Measurements from ENCODE around the gene GPC3. TPM values are rescaled to one million over a fixed set of nuclear protein-coding genes. Genes with fewer than 3 reads are reported as not detected.

GPC3 gene
- total and polyA plus RNA-seq, 4 donors = 8.3 to 270 (median 52.4) TPM

- ATAC-seq (ENCODE audit: insufficient read depth, low FRiP score) = no peak
- TF ChIP-seq, protein P1, sequence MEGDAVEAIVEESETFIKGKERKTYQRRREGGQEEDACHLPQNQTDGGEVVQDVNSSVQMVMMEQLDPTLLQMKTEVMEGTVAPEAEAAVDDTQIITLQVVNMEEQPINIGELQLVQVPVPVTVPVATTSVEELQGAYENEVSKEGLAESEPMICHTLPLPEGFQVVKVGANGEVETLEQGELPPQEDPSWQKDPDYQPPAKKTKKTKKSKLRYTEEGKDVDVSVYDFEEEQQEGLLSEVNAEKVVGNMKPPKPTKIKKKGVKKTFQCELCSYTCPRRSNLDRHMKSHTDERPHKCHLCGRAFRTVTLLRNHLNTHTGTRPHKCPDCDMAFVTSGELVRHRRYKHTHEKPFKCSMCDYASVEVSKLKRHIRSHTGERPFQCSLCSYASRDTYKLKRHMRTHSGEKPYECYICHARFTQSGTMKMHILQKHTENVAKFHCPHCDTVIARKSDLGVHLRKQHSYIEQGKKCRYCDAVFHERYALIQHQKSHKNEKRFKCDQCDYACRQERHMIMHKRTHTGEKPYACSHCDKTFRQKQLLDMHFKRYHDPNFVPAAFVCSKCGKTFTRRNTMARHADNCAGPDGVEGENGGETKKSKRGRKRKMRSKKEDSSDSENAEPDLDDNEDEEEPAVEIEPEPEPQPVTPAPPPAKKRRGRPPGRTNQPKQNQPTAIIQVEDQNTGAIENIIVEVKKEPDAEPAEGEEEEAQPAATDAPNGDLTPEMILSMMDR (IDR thresholded peaks at IDR 0.05; ENCODE audit: control extremely low read depth, extremely low read depth) = no peak
- no peaks in the 10 kb centered on the region for H3K36me3 ChIP-seq (ENCODE audit: control insufficient read depth in 4 of 4, insufficient read depth in 4 of 4, low read length in 4 of 4)
- H3K27me3 ChIP-seq (ENCODE audit: control insufficient read depth in 3 of 3, insufficient read depth in 3 of 3, low read length in 2 of 3) = peaks cover 3 to 20% (median 5%) of the 10 kb centered on the region in 3 donors
- peaks cover 0 to 3% (median 0%) of the 10 kb centered on the region in 5 donors for H3K4me1 ChIP-seq (ENCODE audit: control insufficient read depth in 5 of 5, insufficient read depth in 5 of 5, low read length in 5 of 5)
- no peak overlapping the region for H3K9ac ChIP-seq (ENCODE audit: insufficient read depth in 1 of 2, low read length in 2 of 2)
- 62 to 100% methylated on average over 1 of the region's 1 CpG for WGBS, 2 donors
- no peak overlapping the region for H3K4me3 ChIP-seq
- DNase-seq = no peak
- no peak overlapping the region for H3K27ac ChIP-seq (ENCODE audit: low read depth in 1 of 2, low read length in 1 of 2)
- H3K9me3 ChIP-seq (ENCODE audit: control insufficient read depth in 4 of 4, insufficient read depth in 3 of 4, low read length in 3 of 4) = no peaks in the 10 kb centered on the region
Observed at GRCh38 chrX:133989993-133990392, 4.6 kb upstream of the GPC3 start.

DNA sequence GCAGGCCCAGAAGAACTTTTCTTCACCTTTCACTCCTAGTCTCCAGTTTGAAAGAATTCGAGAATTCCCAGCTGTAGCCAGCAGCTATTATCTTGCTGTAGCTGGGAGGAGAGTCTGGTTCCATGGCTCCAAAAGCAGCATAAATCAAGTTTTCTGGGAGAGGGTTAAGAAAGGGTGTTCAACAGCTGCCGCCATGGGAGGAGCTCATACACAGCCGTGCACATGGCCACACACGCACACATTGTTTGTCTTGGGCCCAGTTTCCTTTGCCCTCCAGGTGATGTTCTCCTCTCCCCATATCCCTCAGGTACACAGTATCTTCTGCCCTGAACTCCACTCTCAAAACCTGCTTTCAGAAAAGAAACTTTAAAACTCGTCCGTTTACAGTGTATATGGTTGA lies 4.1 kb upstream of the GPC3 start:
- H3K9ac ChIP-seq (ENCODE audit: insufficient read depth in 1 of 2, low read length in 2 of 2) = no peak overlapping the region
- H3K27ac ChIP-seq (ENCODE audit: low read depth in 1 of 2, low read length in 1 of 2) = no peak overlapping the region
- peaks cover 3 to 20% (median 6%) of the 10 kb centered on the region in 3 donors for H3K27me3 ChIP-seq (ENCODE audit: control insufficient read depth in 3 of 3, insufficient read depth in 3 of 3, low read length in 2 of 3)
- DNase-seq (peak in 2 of 3 donors; percentile 39 to 46), ATAC-seq (ENCODE audit: insufficient read depth, low FRiP score) (no peak)
- TF ChIP-seq, protein P1 (IDR thresholded peaks at IDR 0.05; ENCODE audit: control extremely low read depth, extremely low read depth) = no peak
- no peaks in the 10 kb centered on the region for H3K9me3 ChIP-seq (ENCODE audit: control insufficient read depth in 4 of 4, insufficient read depth in 3 of 4, low read length in 3 of 4)
- H3K4me1 ChIP-seq (ENCODE audit: control insufficient read depth in 5 of 5, insufficient read depth in 5 of 5, low read length in 5 of 5) = peaks cover 0 to 5% (median 0%) of the 10 kb centered on the region in 5 donors
- H3K4me3 ChIP-seq = no peak overlapping the region
- WGBS, 2 donors = 73 to 86% methylated on average over 6 of the region's 6 CpGs
- H3K36me3 ChIP-seq (ENCODE audit: control insufficient read depth in 4 of 4, insufficient read depth in 4 of 4, low read length in 4 of 4) = no peaks in the 10 kb centered on the region

GRCh38 chrX:133988010-133988409 lies 2.6 kb upstream of the GPC3 start:
- H3K4me3 ChIP-seq = no peak overlapping the region
- 75 to 84% methylated on average over 5 of the region's 5 CpGs for WGBS, 2 donors
- peaks cover 0 to 5% (median 0%) of the 10 kb centered on the region in 5 donors for H3K4me1 ChIP-seq (ENCODE audit: control insufficient read depth in 5 of 5, insufficient read depth in 5 of 5, low read length in 5 of 5)
- no peaks in the 10 kb centered on the region for H3K36me3 ChIP-seq (ENCODE audit: control insufficient read depth in 4 of 4, insufficient read depth in 4 of 4, low read length in 4 of 4)
- H3K9ac ChIP-seq (ENCODE audit: insufficient read depth in 1 of 2, low read length in 2 of 2) = no peak overlapping the region
- peaks cover 7 to 26% (median 8%) of the 10 kb centered on the region in 3 donors for H3K27me3 ChIP-seq (ENCODE audit: control insufficient read depth in 3 of 3, insufficient read depth in 3 of 3, low read length in 2 of 3)
- DNase-seq = no peak
- no peak for ATAC-seq (ENCODE audit: insufficient read depth, low FRiP score)
- H3K27ac ChIP-seq (ENCODE audit: low read depth in 1 of 2, low read length in 1 of 2) = no peak overlapping the region
- TF ChIP-seq, protein P1 (IDR thresholded peaks at IDR 0.05; ENCODE audit: control extremely low read depth, extremely low read depth) = no peak
- H3K9me3 ChIP-seq (ENCODE audit: control insufficient read depth in 4 of 4, insufficient read depth in 3 of 4, low read length in 3 of 4) = peaks cover 0 to 2% (median 0%) of the 10 kb centered on the region in 4 donors

- DNase-seq (no peak), ATAC-seq (ENCODE audit: insufficient read depth, low FRiP score) (no peak)
- no peaks in the 10 kb centered on the region for H3K36me3 ChIP-seq (ENCODE audit: control insufficient read depth in 4 of 4, insufficient read depth in 4 of 4, low read length in 4 of 4)
- H3K27me3 ChIP-seq (ENCODE audit: control insufficient read depth in 3 of 3, insufficient read depth in 3 of 3, low read length in 2 of 3) = peaks cover 8 to 29% (median 11%) of the 10 kb centered on the region in 3 donors
- peaks cover 0 to 2% (median 0%) of the 10 kb centered on the region in 4 donors for H3K9me3 ChIP-seq (ENCODE audit: control insufficient read depth in 4 of 4, insufficient read depth in 3 of 4, low read length in 3 of 4)
- TF ChIP-seq, protein P1 (IDR thresholded peaks at IDR 0.05; ENCODE audit: control extremely low read depth, extremely low read depth) = no peak
- 64 to 73% methylated on average over 6 of the region's 6 CpGs for WGBS, 2 donors
- H3K9ac ChIP-seq (ENCODE audit: insufficient read depth in 1 of 2, low read length in 2 of 2) = no peak overlapping the region
- H3K27ac ChIP-seq (ENCODE audit: low read depth in 1 of 2, low read length in 1 of 2) = no peak overlapping the region
- H3K4me3 ChIP-seq = no peak overlapping the region
- peaks cover 0 to 5% (median 3%) of the 10 kb centered on the region in 5 donors for H3K4me1 ChIP-seq (ENCODE audit: control insufficient read depth in 5 of 5, insufficient read depth in 5 of 5, low read length in 5 of 5)
Observed at GRCh38 chrX:133987188-133987587, 1.8 kb upstream of the GPC3 start.
